Fibroblast of lung (primary cell): Measurements from ENCODE around the gene STARD8.
"Not testable (repeated sequence)": the region's sequence is repeated elsewhere in the genome, so short reads cannot be mapped to it uniquely, and the experiment has no call there.

Experiments
- CTCF ChIP-seq, 2 donors: IDR thresholded peaks in 1 of 2; conservative IDR thresholded peaks in 1 of 2; 1 replicate in 1 of 2; 2 replicates in 1 of 2; pipeline ENCODE4 v1.5.1; 2011 to 2012; ENCODE audit warnings: low read length in 2 of 2, control low read depth in 1 of 2, inconsistent platforms in 1 of 2, low read depth in 1 of 2, mild to moderate bottlenecking in 1 of 2
- EZH2 ChIP-seq: IDR thresholded peaks from 2 replicates; pipeline ENCODE4 v1.5.1; 2012; ENCODE audit warnings: low read length, control low read depth, mild to moderate bottlenecking; ENCODE audit errors: missing control alignments

- not testable (repeated sequence) for TF ChIP-seq CTCF (conservative IDR thresholded peaks at IDR 0.05 in 1 of 2, IDR thresholded peaks at IDR 0.05 in 1 of 2; ENCODE audit: low read depth in 1 of 2, low read length in 2 of 2); EZH2
Observed at GRCh38 chrX:68604216-68604615, 43.2 kb upstream of the STARD8 start.
